Measurements from ENCODE around the gene MSI2.

The MSI2 gene

GRCh38 chr17:57553991-57554825 is 297.9 kb downstream of the MSI2 start:
- no peak overlapping the region for H3K4me2 ChIP-seq (ENCODE audit: insufficient read depth, low read length, poor library complexity, severe bottlenecking)
- no peak overlapping the region for H2AFZ ChIP-seq (ENCODE audit: low read length)
- peaks cover 2 to 14% of the 10 kb centered on the region in 2 donors for H3K36me3 ChIP-seq (replicated peaks in 1 of 2; ENCODE audit: control insufficient read depth in 2 of 2, insufficient read depth in 2 of 2, low read length in 2 of 2)
- H3K23ac ChIP-seq (ENCODE audit: low read depth, low read length, poor library complexity), result no peak overlapping the region
- peaks cover 5% of the 10 kb centered on the region for H3K79me1 ChIP-seq (ENCODE audit: low read depth, low read length)
- H3K27ac ChIP-seq (replicated peaks; ENCODE audit: low read length), result peak overlapping the region; percentile 79
- H2BK12ac ChIP-seq (ENCODE audit: low read length), result no peak overlapping the region
- H4K91ac ChIP-seq (ENCODE audit: low read depth, low read length, poor library complexity), result no peak overlapping the region
- H4K8ac ChIP-seq (ENCODE audit: low read depth, low read length), result no peak overlapping the region
- no CpG with 5 or more reads among the region's 14 CpGs for WGBS, 2 donors (ENCODE audit: extremely low coverage in 2 of 2, insufficient read length in 2 of 2, insufficient replicate concordance in 1 of 2)
- H3K14ac ChIP-seq (ENCODE audit: low read length), result no peak overlapping the region
- H3K9me3 ChIP-seq (replicated peaks in 1 of 2; ENCODE audit: control insufficient read depth in 2 of 2, insufficient read depth in 1 of 2, low read depth in 1 of 2, low read length in 2 of 2), result no peaks in the 10 kb centered on the region
- H3K18ac ChIP-seq (ENCODE audit: low read length), result peak overlapping the region; percentile 86
- H3K9ac ChIP-seq (ENCODE audit: low read depth, low read length, poor library complexity), result no peak overlapping the region
- H2BK120ac ChIP-seq (ENCODE audit: low read depth, low read length), result no peak overlapping the region
- peak; percentile 86 for DNase-seq (ENCODE audit: low spot score)
- H3K4ac ChIP-seq (ENCODE audit: low read length), result no peak overlapping the region
- no peaks in the 10 kb centered on the region for H3K27me3 ChIP-seq (ENCODE audit: control insufficient read depth in 3 of 3, insufficient read depth in 3 of 3, low read depth in 1 of 3, low read length in 3 of 3)
- H3K4me1 ChIP-seq (ENCODE audit: control insufficient read depth in 2 of 2, insufficient read depth in 1 of 2, low read depth in 1 of 2, low read length in 2 of 2), result peaks cover 56 to 72% of the 10 kb centered on the region in 2 donors
- H2BK5ac ChIP-seq (ENCODE audit: low read length), result no peak overlapping the region
- H3K4me3 ChIP-seq (ENCODE audit: low read length in 2 of 2), result no peak overlapping the region
- H2BK15ac ChIP-seq (ENCODE audit: low read length), result no peak overlapping the region
- no peak overlapping the region for H2AK5ac ChIP-seq (ENCODE audit: low read depth, low read length)

DNA sequence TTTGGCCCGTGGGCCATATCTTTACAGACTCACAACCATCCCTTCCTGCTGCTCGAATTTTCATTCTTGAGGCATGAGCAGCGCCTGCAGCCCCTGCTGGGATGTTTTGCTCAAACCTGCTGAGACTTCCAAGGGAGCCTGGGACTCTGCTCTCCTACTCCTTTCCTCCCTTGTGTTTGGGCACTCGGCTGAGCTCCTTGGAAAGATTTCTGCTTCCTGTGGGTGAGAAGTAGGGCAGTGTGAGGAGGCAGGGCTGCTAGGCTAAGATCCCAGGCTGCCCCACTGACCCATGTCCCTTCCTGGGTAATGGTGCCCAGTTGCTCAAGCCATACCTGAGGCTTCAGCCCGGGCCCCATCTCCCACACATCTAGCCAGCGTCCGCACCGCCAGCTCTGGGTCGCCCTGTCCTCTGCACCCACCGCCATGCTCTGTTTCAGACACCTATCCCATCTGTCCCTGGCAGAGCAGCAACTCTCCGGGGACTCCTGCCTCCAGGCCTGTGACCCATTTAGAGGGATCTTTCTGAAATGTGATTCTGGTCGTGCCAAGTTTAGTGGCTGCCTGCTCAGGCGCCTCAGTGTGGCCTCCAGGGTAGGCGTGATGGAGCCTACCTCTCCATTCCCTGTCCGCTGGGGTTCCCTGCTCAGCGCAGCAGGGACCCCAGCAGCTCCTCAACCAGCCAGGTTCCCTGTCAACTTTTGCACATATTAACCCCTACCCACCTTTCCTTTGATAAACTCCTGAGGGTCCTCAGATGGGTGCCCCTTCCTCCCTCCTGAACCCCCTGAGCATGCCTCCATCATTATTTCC is 298.7 kb downstream of the MSI2 start:
- Histone ChIP-seq H2BK15ac (ENCODE audit: low read length) (no peak overlapping the region), H3K27ac (replicated peaks; ENCODE audit: low read length) (no peak overlapping the region), H3K4me3 (ENCODE audit: low read length in 2 of 2) (no peak overlapping the region), H3K36me3 (replicated peaks in 1 of 2; ENCODE audit: control insufficient read depth in 2 of 2, insufficient read depth in 2 of 2, low read length in 2 of 2) (peaks cover 4 to 21% of the 10 kb centered on the region in 2 donors), H2AK5ac (ENCODE audit: low read depth, low read length) (peak overlapping the region; percentile 54), H3K9me3 (replicated peaks in 1 of 2; ENCODE audit: control insufficient read depth in 2 of 2, insufficient read depth in 1 of 2, low read depth in 1 of 2, low read length in 2 of 2) (no peaks in the 10 kb centered on the region), H3K4ac (ENCODE audit: low read length) (no peak overlapping the region), H3K23ac (ENCODE audit: low read depth, low read length, poor library complexity) (peak overlapping the region; percentile 74), H4K91ac (ENCODE audit: low read depth, low read length, poor library complexity) (no peak overlapping the region), H2AFZ (ENCODE audit: low read length) (no peak overlapping the region), H3K4me1 (ENCODE audit: control insufficient read depth in 2 of 2, insufficient read depth in 1 of 2, low read depth in 1 of 2, low read length in 2 of 2) (peaks cover 52 to 68% of the 10 kb centered on the region in 2 donors), H3K18ac (ENCODE audit: low read length) (peak overlapping the region; percentile 86), H4K8ac (ENCODE audit: low read depth, low read length) (no peak overlapping the region), H3K79me1 (ENCODE audit: low read depth, low read length) (peaks cover 5% of the 10 kb centered on the region), H3K4me2 (ENCODE audit: insufficient read depth, low read length, poor library complexity, severe bottlenecking) (no peak overlapping the region), H3K14ac (ENCODE audit: low read length) (peak overlapping the region; percentile 11), H2BK120ac (ENCODE audit: low read depth, low read length) (no peak overlapping the region), H2BK5ac (ENCODE audit: low read length) (no peak overlapping the region), H3K9ac (ENCODE audit: low read depth, low read length, poor library complexity) (peak overlapping the region; percentile 38), H2BK12ac (ENCODE audit: low read length) (peak overlapping the region; percentile 53), H3K27me3 (ENCODE audit: control insufficient read depth in 3 of 3, insufficient read depth in 3 of 3, low read depth in 1 of 3, low read length in 3 of 3) (no peaks in the 10 kb centered on the region)
- no peak for DNase-seq (ENCODE audit: low spot score)
- WGBS, 2 donors (ENCODE audit: extremely low coverage in 2 of 2, insufficient read length in 2 of 2, insufficient replicate concordance in 1 of 2), result no CpG with 5 or more reads among the region's 16 CpGs

GRCh38 chr17:57555636-57556175 is 299.4 kb downstream of the MSI2 start:
- peaks cover 4 to 21% of the 10 kb centered on the region in 2 donors for H3K36me3 ChIP-seq (replicated peaks in 1 of 2; ENCODE audit: control insufficient read depth in 2 of 2, insufficient read depth in 2 of 2, low read length in 2 of 2)
- H3K4me3 ChIP-seq (ENCODE audit: low read length in 2 of 2), result no peak overlapping the region
- no peak overlapping the region for H2BK5ac ChIP-seq (ENCODE audit: low read length)
- H4K8ac ChIP-seq (ENCODE audit: low read depth, low read length), result no peak overlapping the region
- H2BK120ac ChIP-seq (ENCODE audit: low read depth, low read length), result no peak overlapping the region
- H4K91ac ChIP-seq (ENCODE audit: low read depth, low read length, poor library complexity), result no peak overlapping the region
- peaks cover 5% of the 10 kb centered on the region for H3K79me1 ChIP-seq (ENCODE audit: low read depth, low read length)
- no peak overlapping the region for H3K9ac ChIP-seq (ENCODE audit: low read depth, low read length, poor library complexity)
- no peak overlapping the region for H2BK15ac ChIP-seq (ENCODE audit: low read length)
- no peak overlapping the region for H3K4me2 ChIP-seq (ENCODE audit: insufficient read depth, low read length, poor library complexity, severe bottlenecking)
- H3K4me1 ChIP-seq (ENCODE audit: control insufficient read depth in 2 of 2, insufficient read depth in 1 of 2, low read depth in 1 of 2, low read length in 2 of 2), result peaks cover 45 to 62% of the 10 kb centered on the region in 2 donors
- H2BK12ac ChIP-seq (ENCODE audit: low read length), result no peak overlapping the region
- no peak overlapping the region for H2AK5ac ChIP-seq (ENCODE audit: low read depth, low read length)
- no peak overlapping the region for H3K14ac ChIP-seq (ENCODE audit: low read length)
- no peak overlapping the region for H2AFZ ChIP-seq (ENCODE audit: low read length)
- no peaks in the 10 kb centered on the region for H3K9me3 ChIP-seq (replicated peaks in 1 of 2; ENCODE audit: control insufficient read depth in 2 of 2, insufficient read depth in 1 of 2, low read depth in 1 of 2, low read length in 2 of 2)
- no peak overlapping the region for H3K4ac ChIP-seq (ENCODE audit: low read length)
- H3K27ac ChIP-seq (replicated peaks; ENCODE audit: low read length), result no peak overlapping the region
- H3K18ac ChIP-seq (ENCODE audit: low read length), result no peak overlapping the region
- DNase-seq (ENCODE audit: low spot score), result no peak
- no CpG with 5 or more reads among the region's 1 CpG for WGBS, 2 donors (ENCODE audit: extremely low coverage in 2 of 2, insufficient read length in 2 of 2, insufficient replicate concordance in 1 of 2)
- H3K27me3 ChIP-seq (ENCODE audit: control insufficient read depth in 3 of 3, insufficient read depth in 3 of 3, low read depth in 1 of 3, low read length in 3 of 3), result no peaks in the 10 kb centered on the region
- no peak overlapping the region for H3K23ac ChIP-seq (ENCODE audit: low read depth, low read length, poor library complexity)

DNA sequence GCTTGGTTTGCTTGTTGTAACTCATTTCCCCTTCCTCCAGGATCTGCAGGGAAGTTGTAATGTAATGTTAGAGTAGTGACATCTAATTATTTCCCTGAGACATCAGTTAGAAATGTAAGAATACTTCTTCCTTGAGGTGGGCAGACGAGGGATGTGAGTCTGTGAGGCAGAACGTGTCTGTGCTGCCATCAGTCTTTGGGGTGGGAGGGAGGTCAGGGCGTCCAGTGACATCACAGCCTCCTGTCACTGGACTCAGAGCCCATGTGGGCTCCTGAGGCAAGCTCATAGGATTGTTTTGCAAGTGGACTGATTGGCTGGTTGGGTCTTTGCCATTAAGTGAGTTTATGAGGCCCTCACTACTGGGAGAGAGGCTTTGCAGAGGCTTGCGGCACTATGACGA is 300.0 kb downstream of the MSI2 start:
- Histone ChIP-seq H4K91ac (ENCODE audit: low read depth, low read length, poor library complexity) (no peak overlapping the region), H3K18ac (ENCODE audit: low read length) (no peak overlapping the region), H2AK5ac (ENCODE audit: low read depth, low read length) (no peak overlapping the region), H2BK15ac (ENCODE audit: low read length) (no peak overlapping the region), H3K4me2 (ENCODE audit: insufficient read depth, low read length, poor library complexity, severe bottlenecking) (no peak overlapping the region), H3K9ac (ENCODE audit: low read depth, low read length, poor library complexity) (no peak overlapping the region), H2BK5ac (ENCODE audit: low read length) (no peak overlapping the region), H3K79me1 (ENCODE audit: low read depth, low read length) (peaks cover 5% of the 10 kb centered on the region), H2BK120ac (ENCODE audit: low read depth, low read length) (no peak overlapping the region), H3K23ac (ENCODE audit: low read depth, low read length, poor library complexity) (no peak overlapping the region), H4K8ac (ENCODE audit: low read depth, low read length) (no peak overlapping the region), H3K27ac (replicated peaks; ENCODE audit: low read length) (no peak overlapping the region), H3K4me3 (ENCODE audit: low read length in 2 of 2) (no peak overlapping the region), H3K14ac (ENCODE audit: low read length) (no peak overlapping the region), H3K9me3 (replicated peaks in 1 of 2; ENCODE audit: control insufficient read depth in 2 of 2, insufficient read depth in 1 of 2, low read depth in 1 of 2, low read length in 2 of 2) (no peaks in the 10 kb centered on the region), H2BK12ac (ENCODE audit: low read length) (no peak overlapping the region), H2AFZ (ENCODE audit: low read length) (no peak overlapping the region), H3K36me3 (replicated peaks in 1 of 2; ENCODE audit: control insufficient read depth in 2 of 2, insufficient read depth in 2 of 2, low read length in 2 of 2) (peaks cover 4 to 21% of the 10 kb centered on the region in 2 donors), H3K4me1 (ENCODE audit: control insufficient read depth in 2 of 2, insufficient read depth in 1 of 2, low read depth in 1 of 2, low read length in 2 of 2) (peaks cover 46 to 61% of the 10 kb centered on the region in 2 donors), H3K27me3 (ENCODE audit: control insufficient read depth in 3 of 3, insufficient read depth in 3 of 3, low read depth in 1 of 3, low read length in 3 of 3) (no peaks in the 10 kb centered on the region), H3K4ac (ENCODE audit: low read length) (no peak overlapping the region)
- WGBS, 2 donors (ENCODE audit: extremely low coverage in 2 of 2, insufficient read length in 2 of 2, insufficient replicate concordance in 1 of 2), result no CpG with 5 or more reads among the region's 5 CpGs
- no peak for DNase-seq (ENCODE audit: low spot score)

All from neuronal stem cell (in vitro differentiated cells).